GM12878 (cell line): ENCODE measurements around the gene BMAL1. TPM values are rescaled to one million over a fixed set of nuclear protein-coding genes. Genes with fewer than 3 reads are reported as not detected.

Experiments
- ATAC-seq: fragments of 200-7000 bp; cut with Tn5 transposase; 3 replicates; pipeline ENCODE4 v1.9.1; 2020; ENCODE audit warnings: mild to moderate bottlenecking, moderate library complexity
- BruUV-seq: library from RNA; stranded (reverse); fragments of 400-500 nt; replicated peaks from 2 replicates; lab custom pipeline; 2021; lab: Mats Ljungman, UMichigan
- CTCF ChIA-PET: fragments of 300-600 bp; sonication (Branson Sonifier 250); formaldehyde crosslinking; extraction: SDS; loops from one replicate; lab custom pipeline; 2021; ENCODE audit warnings: inconsistent platforms; lab: Yijun Ruan, JAX
- POLR2A ChIA-PET: fragments of 350-600 bp; formaldehyde crosslinking; extraction: SDS; loops from one replicate; lab custom pipeline; 2021; ENCODE audit warnings: inconsistent platforms; lab: Charles Lee
- RAD21 ChIA-PET: fragments of 300-600 bp; sonication (Branson Sonifier 250); formaldehyde crosslinking; loops from one replicate; lab custom pipeline; 2023; ENCODE audit warnings: antibody characterized with exemption; ENCODE audit not compliant: unreplicated experiment; lab: Charles Lee
- SMC1A ChIA-PET: fragments of 300-600 bp; sonication (Branson Sonifier 250); formaldehyde crosslinking; loops from one replicate; lab custom pipeline; 2023; ENCODE audit not compliant: unreplicated experiment, uncharacterized antibody; lab: Charles Lee
- DNase-seq: peaks from one replicate; pipeline ENCODE4 v3.0.0-alpha.2; 2011; ENCODE audit warnings: low read depth, low spot score
- FAIRE-seq: peaks from 3 replicates; lab custom pipeline; 2011; peaks lifted over from hg19 to GRCh38; lab: Jason Lieb, UNC
- H2AFZ ChIP-seq: 2 replicates; pipeline ENCODE4 v1.6.0; 2011; ENCODE audit warnings: low read depth, low read length, control low read depth; ENCODE audit not compliant: control insufficient read depth
- H3K27ac ChIP-seq: 2 replicates; pipeline ENCODE4 v1.5.1; 2011; ENCODE audit warnings: control low read depth; ENCODE audit not compliant: control insufficient read depth, insufficient read depth
- H3K27me3 ChIP-seq, 2 experiments: replicated peaks in 1 of 2; 2 replicates each; pipeline versions ENCODE4 v1.6.0 to v1.6.1; 2011; ENCODE audit warnings: low read length in 1 of 2; ENCODE audit not compliant: control insufficient read depth in 2 of 2, insufficient read depth in 2 of 2
- H3K36me3 ChIP-seq, 2 experiments: 2 replicates each; pipeline ENCODE4 v1.5.1; 2011; ENCODE audit warnings: low read length in 1 of 2; ENCODE audit not compliant: control insufficient read depth in 2 of 2, insufficient read depth in 2 of 2
- H3K4me1 ChIP-seq: 2 replicates; pipeline ENCODE4 v1.6.1; 2011; ENCODE audit warnings: mild to moderate bottlenecking, low read length, moderate library complexity, mixed read lengths; ENCODE audit not compliant: control insufficient read depth, insufficient read depth
- H3K4me2 ChIP-seq: 2 replicates; pipeline ENCODE4 v1.6.0; 2011; ENCODE audit warnings: control low read depth; ENCODE audit not compliant: control insufficient read depth, insufficient read depth
- H3K4me3 ChIP-seq: fragments of 200-600 bp; sonication (generic); 2 replicates; pipeline ENCODE4 v1.5.1; 2016
- H3K79me2 ChIP-seq: 2 replicates; pipeline ENCODE4 v1.6.0; 2011; ENCODE audit warnings: low read length; ENCODE audit not compliant: control insufficient read depth, insufficient read depth
- H3K9ac ChIP-seq: 2 replicates; pipeline ENCODE4 v1.8.0; 2011; ENCODE audit warnings: low read length, control low read depth, mixed read lengths; ENCODE audit not compliant: control insufficient read depth, insufficient read depth
- H3K9me3 ChIP-seq: replicated peaks from 3 replicates; pipeline ENCODE4 v1.5.1; 2011; ENCODE audit warnings: mild to moderate bottlenecking, low read length; ENCODE audit not compliant: control insufficient read depth, insufficient read depth
- H4K20me1 ChIP-seq: 2 replicates; pipeline ENCODE4 v1.6.0; 2011; ENCODE audit not compliant: control insufficient read depth, insufficient read depth
- CBX5 ChIP-seq: sonication (generic); IDR thresholded peaks from 2 replicates; pipeline ENCODE4 v1.6.1; 2016; ENCODE audit warnings: low read depth, moderate library complexity, mild to moderate bottlenecking, inconsistent platforms
- GATAD2B ChIP-seq: fragments of 450-650 bp; conservative IDR thresholded peaks from 2 replicates; pipeline ENCODE4 v1.6.1; 2017; ENCODE audit warnings: low read depth, mild to moderate bottlenecking, moderate library complexity
- HDGF ChIP-seq: fragments of 450-650 bp; IDR thresholded peaks from 2 replicates; pipeline ENCODE4 v1.6.1; 2016; ENCODE audit warnings: antibody characterized with exemption
- KAT2A ChIP-seq: conservative IDR thresholded peaks from 2 replicates; pipeline ENCODE4 v1.6.1; 2011; ENCODE audit warnings: low read depth, low read length; ENCODE audit not compliant: control insufficient read depth
- MLLT1 ChIP-seq: fragments of 450-650 bp; IDR thresholded peaks from 2 replicates; pipeline ENCODE4 v1.6.1; 2016; ENCODE audit warnings: mild to moderate bottlenecking
- MTA2 ChIP-seq: fragments of 450-650 bp; IDR thresholded peaks from 2 replicates; pipeline ENCODE4 v1.6.1; 2016; ENCODE audit warnings: low read depth, mild to moderate bottlenecking, moderate library complexity
- NFXL1 ChIP-seq: fragments of 450-650 bp; IDR thresholded peaks from 2 replicates; pipeline ENCODE4 v1.6.1; 2017; ENCODE audit warnings: antibody characterized with exemption, mild to moderate bottlenecking, borderline replicate concordance
- NR2C2 ChIP-seq: IDR thresholded peaks from 2 replicates; pipeline ENCODE4 v1.6.1; 2011; ENCODE audit warnings: borderline replicate concordance, low read depth; ENCODE audit not compliant: control insufficient read depth, insufficient read length
- POLR2AphosphoS2 ChIP-seq: IDR thresholded peaks from 2 replicates; pipeline ENCODE4 v1.6.1; 2011; ENCODE audit warnings: low read depth, mild to moderate bottlenecking, low read length, improper control_type of control experiment, moderate library complexity
- RAD21 ChIP-seq: IDR thresholded peaks from 2 replicates; pipeline ENCODE4 v1.6.1; 2011; ENCODE audit warnings: mild to moderate bottlenecking, low read depth, low read length, moderate library complexity; ENCODE audit not compliant: insufficient read depth
- SP1 ChIP-seq: IDR thresholded peaks from one replicate; pipeline ENCODE4 v1.6.1; 2011; ENCODE audit warnings: low read depth, low read length
- WGBS: methylation state at CpG from one replicate; pipeline ENCODE4 v1.1.6; 2016; ENCODE audit warnings: low lambda C conversion rate; ENCODE audit not compliant: insufficient replicate concordance, insufficient coverage; ENCODE audit errors: missing lambda C conversion rate; 5-methylcytosine and 5-hydroxymethylcytosine counted together
- in situ Hi-C: fragments of 300-500 bp; cut with MboI; formaldehyde crosslinking; loops from 9 replicates; pipeline ENCODE4 v1.14.3; 2018; ENCODE audit warnings: mixed read lengths
- intact Hi-C: fragments of 100-400 bp; cut with micrococcal nuclease; formaldehyde crosslinking; loops from one replicate; pipeline ENCODE4 v1.14.2; 2022; ENCODE audit not compliant: unreplicated experiment
- polyA plus RNA-seq, 11 experiments: library from polyadenylated mRNA; depleted of rRNA in 4 of 11; unstranded in 6 of 11; stranded (reverse) in 5 of 11; fragments of >200 nt; fragmentation: Nextera tagmentation in 4 of 11; fragmentation: Illumina TruSeq in 1 of 11; extraction: Ambion mirVana in 4 of 11; extraction: Trizol in 1 of 11; gene quantifications; 1 replicate in 1 of 11; 2 replicates in 10 of 11; pipeline versions ENCODE4 v1.2.1 to v1.2.3, GENCODE V29; 2011 to 2016; ENCODE audit warnings: inconsistent platforms in 2 of 11, missing spikeins in 2 of 11, low read depth in 1 of 11
- total RNA-seq, 4 experiments: library from RNA; depleted of rRNA in 3 of 4; stranded (reverse); fragments of >200 nt in 3 of 4; fragmentation: Illumina TruSeq in 1 of 4; extraction: Trizol in 1 of 4; gene quantifications; 2 replicates each; pipeline versions ENCODE4 v1.2.1 to v1.2.3, GENCODE V29; 2013 to 2021
- TF ChIP-seq, protein P1 (sequence below): fragments of 450-650 bp; IDR thresholded peaks from 2 replicates; pipeline ENCODE4 v1.6.1; 2017; ENCODE audit warnings: mild to moderate bottlenecking, low read depth, inconsistent platforms; ENCODE audit not compliant: poor library complexity, severe bottlenecking

The BMAL1 gene
- total and polyA plus RNA-seq, 10 of the 15 experiments (the other 5 are each of a cell fraction or from before 2014, with no cell fraction given): 3.5 to 40.6 (median 13.6) TPM

- TF ChIP-seq, protein P1, sequence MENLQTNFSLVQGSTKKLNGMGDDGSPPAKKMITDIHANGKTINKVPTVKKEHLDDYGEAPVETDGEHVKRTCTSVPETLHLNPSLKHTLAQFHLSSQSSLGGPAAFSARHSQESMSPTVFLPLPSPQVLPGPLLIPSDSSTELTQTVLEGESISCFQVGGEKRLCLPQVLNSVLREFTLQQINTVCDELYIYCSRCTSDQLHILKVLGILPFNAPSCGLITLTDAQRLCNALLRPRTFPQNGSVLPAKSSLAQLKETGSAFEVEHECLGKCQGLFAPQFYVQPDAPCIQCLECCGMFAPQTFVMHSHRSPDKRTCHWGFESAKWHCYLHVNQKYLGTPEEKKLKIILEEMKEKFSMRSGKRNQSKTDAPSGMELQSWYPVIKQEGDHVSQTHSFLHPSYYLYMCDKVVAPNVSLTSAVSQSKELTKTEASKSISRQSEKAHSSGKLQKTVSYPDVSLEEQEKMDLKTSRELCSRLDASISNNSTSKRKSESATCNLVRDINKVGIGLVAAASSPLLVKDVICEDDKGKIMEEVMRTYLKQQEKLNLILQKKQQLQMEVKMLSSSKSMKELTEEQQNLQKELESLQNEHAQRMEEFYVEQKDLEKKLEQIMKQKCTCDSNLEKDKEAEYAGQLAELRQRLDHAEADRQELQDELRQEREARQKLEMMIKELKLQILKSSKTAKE: no peak
- TF ChIP-seq NFXL1 (no peak), SP1 (no peak)
Measured at GRCh38 chr11:13343931-13344717, 66.5 kb downstream of the BMAL1 start (continued).

GRCh38 chr11:13344818-13345217 lies 67.2 kb downstream of the BMAL1 start:
- H3K9ac ChIP-seq: no peak overlapping the region
- DNase-seq (no peak), FAIRE-seq (no peak)

More at GRCh38 chr11:13344818-13345217, 67.2 kb downstream of the BMAL1 start:
- TF ChIP-seq CBX5 (no peak), POLR2AphosphoS2 (no peak), NR2C2 (no peak), KAT2A (no peak), MTA2 (no peak), MLLT1 (no peak), HDGF (no peak), GATAD2B (no peak), RAD21 (no peak)
- ChIA-PET POLR2A (interaction anchor here (1.1 to 2.1 kb wide), 2 partner anchors 26 to 45 kb away, joined by 3 to 8 read pairs; no protein-coding TSS in a partner anchor), SMC1A (interaction anchor here (0.8 to 4.1 kb wide), 21 partner anchors 8 to 192 kb away, joined by 3 to 57 read pairs (median 4); no protein-coding TSS in a partner anchor), CTCF (interaction anchor here (0.6 to 6.1 kb wide), 25 partner anchors 9 to 210 kb away, joined by 3 to 122 read pairs (median 5); no protein-coding TSS in a partner anchor), RAD21 (interaction anchor here (0.8 to 3.6 kb wide), 9 partner anchors 9 to 134 kb away, joined by 3 to 25 read pairs (median 7); no protein-coding TSS in a partner anchor)
- intact Hi-C loops: loop anchor here (1.0 to 2.0 kb wide), 4 partner anchors 95 to 380 kb away; no protein-coding TSS in a partner anchor
- no peak overlapping the region for H3K27ac ChIP-seq
- H2AFZ ChIP-seq: no peak overlapping the region
- no peaks in the 10 kb centered on the region for H3K27me3 ChIP-seq
- peaks cover 2% of the 10 kb centered on the region for H3K79me2 ChIP-seq
- ATAC-seq: no peak
- no peak overlapping the region for H3K4me2 ChIP-seq
- H3K36me3 ChIP-seq: peaks cover 6% of the 10 kb centered on the region in 2 experiments; a peak in 3 of 4 replicates
- H3K9me3 ChIP-seq: no peaks in the 10 kb centered on the region
- peaks cover 34% of the 10 kb centered on the region for H3K4me1 ChIP-seq
- no peak overlapping the region for H3K4me3 ChIP-seq
- 100% methylated on average over 1 of the region's 1 CpG for WGBS
- peaks cover 9% of the 10 kb centered on the region for H4K20me1 ChIP-seq
- in situ Hi-C loops: loop anchor here (5.0 kb wide), 2 partner anchors 93 to 383 kb away; no protein-coding TSS in a partner anchor
- BruUV-seq: no TSS peak
